H4 (cell line): Measurements from ENCODE around the gene MPPE1. TPM values are rescaled to one million over a fixed set of nuclear protein-coding genes. Genes with fewer than 3 reads are reported as not detected.
A peak's percentile ranks its signal among the peaks of the same experiment; 100 is the strongest.

Experiments
- DNase-seq: peaks from one replicate; pipeline ENCODE4 v3.0.0-alpha.2; 2015; ENCODE audit warnings: low spot score
- total RNA-seq: library from RNA; depleted of rRNA; stranded (reverse); fragments of >200 nt; shearing (Covaris generic); gene quantifications from 2 replicates; pipeline ENCODE4 v1.2.3, GENCODE V29; 2014; rRNA removed

The MPPE1 gene
- total RNA-seq, result 9.1 and 21.9 TPM in 2 replicates

DNA sequence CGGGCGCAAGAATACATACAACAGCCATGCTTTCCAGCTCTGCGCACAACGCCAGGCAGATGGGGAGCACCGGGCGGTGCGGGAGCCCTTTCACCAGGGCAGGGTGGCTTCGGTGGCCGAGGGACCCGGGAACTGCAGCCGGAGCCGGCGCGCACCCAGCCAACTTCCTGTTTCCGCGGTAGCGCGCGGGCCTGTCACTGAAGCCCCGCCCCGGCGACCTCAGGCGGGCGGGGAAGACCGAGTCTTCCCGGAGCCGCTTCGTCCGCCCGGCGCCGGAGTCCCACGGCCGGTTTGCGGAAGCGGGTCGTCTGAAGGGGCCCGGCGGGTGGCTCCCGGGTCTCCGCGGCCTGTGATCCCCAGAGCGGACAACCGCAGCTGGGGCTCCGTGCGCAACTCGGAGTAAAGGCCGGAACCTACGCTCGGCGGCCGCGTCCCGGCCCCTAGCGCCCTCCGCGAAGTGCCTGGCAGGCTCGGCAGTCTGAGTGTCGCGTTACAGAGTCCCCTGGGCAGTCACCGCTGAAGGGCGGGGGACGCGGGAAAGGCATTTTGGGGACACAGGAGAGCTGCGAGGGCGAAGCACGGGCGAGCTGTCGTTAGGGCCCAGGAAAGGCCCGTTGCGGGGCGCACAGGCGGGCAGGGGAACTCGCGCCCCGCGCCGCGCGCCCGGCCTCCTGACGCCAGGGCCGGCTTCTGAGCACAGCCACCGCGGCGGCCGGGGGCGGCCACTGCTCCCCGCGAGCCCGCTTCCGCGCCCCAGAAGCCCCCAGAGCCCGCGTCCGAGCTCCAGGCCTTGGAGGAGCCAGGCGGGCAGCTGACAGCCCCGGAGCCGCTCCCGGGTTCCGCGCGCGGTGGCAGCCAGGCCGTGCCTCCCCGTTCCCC is at the start of gene MPPE1:
Gene MPPE1, minus strand, starts transcription at position 136 of the 879 bp plus-strand sequence. CDS start 11,053 bp downstream, outside the sequence.
- peak; percentile 72 for DNase-seq

DNA sequence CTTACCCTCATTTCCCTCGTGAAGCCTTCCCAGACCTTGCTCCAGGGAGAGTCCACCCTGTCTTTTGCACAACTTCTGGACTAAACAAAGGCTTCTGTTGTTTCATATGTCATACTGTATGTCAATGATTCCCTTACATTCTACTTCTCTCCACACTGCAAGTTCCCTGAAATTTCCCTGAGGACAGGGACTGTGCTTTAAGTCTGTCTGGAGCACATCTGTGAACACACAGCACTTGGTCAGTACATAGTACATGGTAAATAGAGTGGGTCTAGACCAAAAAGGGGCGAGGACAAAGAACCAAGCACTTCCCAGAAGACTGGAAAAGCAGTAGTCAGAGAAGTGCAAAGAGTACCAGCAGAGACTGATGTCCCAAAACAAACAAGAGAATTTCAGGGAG is 49.5 kb upstream of the MPPE1 start:
- no peak for DNase-seq

DNA sequence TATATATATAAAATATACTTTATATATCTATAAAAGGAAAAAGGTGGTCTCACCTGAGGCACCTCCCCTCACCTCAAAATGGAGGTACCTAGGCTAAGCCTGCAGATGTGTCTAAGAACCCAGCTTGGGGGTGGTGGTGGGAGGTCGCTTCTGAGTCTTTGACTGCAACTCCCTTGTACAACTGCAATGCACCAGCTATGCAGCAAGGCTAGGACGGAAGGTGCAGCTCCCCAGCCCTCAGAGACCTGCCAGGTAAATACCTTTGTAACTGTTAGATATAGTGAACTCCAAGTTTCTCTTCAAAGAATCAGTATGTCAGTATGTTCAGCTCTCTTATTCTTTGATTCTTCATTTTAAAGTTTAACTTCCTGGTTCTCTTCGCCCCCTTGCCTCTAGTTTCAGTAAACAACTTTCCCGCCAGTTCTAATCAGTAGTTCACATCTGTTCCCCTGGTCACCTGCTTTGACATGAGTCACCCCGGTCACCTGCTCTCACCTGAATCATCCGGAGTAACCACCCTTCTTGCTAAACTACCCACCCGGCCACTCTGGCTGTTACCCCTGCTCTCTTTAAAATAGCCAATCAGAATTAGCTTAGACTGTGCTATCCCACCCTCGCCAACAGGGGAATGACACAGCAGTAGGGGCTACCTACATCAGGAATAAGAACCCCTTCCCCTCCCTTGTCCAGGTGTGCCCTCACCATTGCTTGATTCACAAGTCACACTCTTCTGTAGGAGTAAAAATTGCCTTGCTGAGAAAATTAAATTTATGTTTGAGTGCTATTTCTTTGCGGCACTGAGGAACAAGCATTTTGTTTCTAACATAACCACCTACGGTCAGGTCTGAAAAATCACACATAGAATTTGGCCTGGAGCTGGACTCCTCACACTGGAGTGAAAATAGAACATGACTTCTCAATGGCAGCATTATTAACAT is 48.5 kb upstream of the MPPE1 start:
- DNase-seq, result no peak

DNA sequence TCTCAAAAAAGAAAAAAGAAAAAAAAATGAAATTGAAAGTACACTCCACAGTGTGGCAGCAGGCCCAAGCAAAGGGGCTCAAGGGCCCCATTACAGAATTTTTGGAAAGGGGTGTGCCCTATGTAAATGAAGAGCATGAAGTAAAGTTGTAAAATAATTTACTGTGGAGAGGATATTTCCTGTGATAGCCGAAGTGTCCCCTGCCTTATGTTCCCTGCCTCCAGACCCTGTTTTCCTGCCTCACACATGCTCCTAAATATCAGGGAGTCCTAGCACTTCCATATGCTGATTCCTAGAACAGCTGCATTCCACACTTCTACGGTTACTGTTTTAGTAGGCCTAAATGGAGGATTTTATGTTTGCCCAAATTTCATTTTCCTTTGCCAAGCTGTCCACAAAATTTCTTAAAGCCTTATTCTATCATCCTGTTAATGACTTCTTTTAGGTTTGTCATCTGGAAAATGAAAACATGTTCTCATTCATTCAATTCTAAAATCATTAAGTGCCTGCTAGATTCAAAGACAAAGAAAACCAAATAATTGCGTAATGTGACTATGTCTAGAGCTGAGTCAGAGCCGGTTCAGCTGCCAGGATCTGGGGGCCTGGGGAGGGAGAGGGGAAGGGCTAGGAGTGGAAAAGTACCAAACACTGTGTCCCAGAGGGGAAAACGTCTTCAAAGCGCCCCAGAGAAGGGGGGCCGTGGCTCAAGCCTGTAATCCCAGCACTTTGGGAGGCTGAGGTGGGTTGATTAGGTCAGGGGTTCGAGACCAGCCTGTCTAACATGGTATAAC is 47.3 kb upstream of the MPPE1 start:
- peak; percentile 78 for DNase-seq

- DNase-seq, result no peak
Observed at GRCh38 chr18:11953113-11953512, 45.0 kb upstream of the MPPE1 start.

DNA sequence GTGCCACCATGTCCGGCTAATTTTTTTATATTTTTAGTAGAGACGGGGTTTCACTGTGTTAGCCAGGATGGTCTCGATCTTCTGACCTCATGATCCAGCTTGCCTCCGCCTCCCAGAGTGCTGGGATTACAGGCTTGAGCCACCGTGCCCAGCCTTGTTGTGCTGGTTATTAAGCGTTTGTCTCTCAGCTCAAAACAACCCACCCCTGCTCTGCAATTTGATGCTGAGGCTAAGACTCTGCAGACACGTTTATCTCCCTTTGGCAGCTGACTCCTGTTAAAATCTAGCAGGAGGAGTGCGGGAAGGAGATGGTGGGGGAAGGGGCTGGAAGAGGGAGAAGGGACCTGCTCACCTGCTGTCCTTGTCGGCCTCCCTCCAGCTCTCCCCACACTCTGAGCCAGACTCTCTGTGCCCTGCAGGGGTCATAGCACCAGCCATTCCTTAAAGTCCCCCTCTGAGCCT is 43.3 kb upstream of the MPPE1 start:
- no peak for DNase-seq

DNA sequence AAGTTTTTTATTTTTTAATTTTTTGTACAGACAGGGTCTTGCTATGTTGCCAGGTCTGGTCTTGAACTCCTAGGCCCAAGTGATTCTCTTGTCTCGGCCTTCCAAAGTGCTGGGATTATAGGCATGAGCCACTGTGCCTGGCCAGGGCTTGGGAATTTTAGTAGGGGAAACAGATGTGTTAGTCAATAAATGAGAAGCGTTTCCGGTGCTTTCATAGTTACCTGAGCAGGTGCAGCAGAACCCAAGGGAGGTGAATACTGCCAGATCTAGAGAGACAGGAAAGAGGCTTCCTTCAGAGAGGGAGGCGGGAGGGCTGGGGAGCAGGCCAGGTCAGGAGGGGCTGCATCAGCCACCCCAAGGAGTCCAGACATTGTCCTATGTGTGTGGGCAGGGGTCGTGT is 42.7 kb upstream of the MPPE1 start:
- DNase-seq, result no peak

- no peak for DNase-seq
Observed at GRCh38 chr18:11948852-11949523, 40.9 kb upstream of the MPPE1 start.

DNA sequence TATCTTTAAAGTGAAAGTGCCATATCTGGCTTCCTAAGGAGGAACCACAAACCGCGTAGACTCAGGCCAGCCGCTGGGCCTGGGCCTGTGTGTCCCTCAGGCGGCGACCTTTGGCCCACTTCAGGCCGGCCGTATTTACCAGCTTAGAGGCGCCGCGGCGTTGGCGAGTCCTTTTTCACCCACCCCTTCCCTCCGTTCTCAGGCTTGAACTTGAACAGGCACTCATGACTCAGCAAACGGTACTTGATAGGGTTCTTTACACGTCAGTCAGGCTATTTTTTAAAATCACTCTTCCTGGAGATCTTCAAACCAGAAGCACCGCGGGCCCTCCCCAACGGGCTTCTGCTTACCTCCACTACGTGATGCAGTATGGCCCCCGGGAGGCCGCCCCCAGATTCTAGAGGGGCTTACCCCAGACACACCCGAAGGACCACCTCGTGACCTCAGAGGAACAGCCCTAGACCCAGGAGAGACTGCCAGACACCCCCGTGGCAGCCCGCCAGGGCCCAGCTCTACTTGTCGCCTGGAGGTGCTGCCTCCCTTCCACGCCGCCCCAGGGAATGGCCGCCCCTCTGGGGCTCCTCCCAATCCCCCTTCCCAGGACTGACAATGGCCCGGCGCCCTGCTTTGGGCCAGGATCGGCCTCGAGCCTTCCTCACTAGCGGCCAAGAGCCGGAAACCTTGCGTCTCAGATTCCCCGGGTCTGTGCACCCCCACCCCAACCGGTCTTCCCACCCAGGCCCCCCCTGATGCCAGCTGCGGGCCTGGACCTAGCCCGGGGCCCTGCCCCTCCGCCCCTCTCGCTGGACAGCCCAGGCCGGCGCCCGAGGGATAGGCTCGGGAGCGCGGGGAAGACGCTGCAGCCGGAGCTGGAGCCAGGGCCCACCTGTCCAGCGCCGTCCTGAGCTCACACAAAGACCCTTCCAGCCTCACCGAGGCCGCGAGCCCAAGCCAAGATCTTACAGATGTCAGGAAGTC is 39.4 kb upstream of the MPPE1 start:
- peak; percentile 98 for DNase-seq

GRCh38 chr18:11946756-11947155 is 38.6 kb upstream of the MPPE1 start:
- peak; percentile 52 for DNase-seq

GRCh38 chr18:11945834-11946659 is 37.9 kb upstream of the MPPE1 start:
- DNase-seq, result peak; percentile 85

- no peak for DNase-seq
Observed at GRCh38 chr18:11944786-11945185, 36.7 kb upstream of the MPPE1 start.

DNA sequence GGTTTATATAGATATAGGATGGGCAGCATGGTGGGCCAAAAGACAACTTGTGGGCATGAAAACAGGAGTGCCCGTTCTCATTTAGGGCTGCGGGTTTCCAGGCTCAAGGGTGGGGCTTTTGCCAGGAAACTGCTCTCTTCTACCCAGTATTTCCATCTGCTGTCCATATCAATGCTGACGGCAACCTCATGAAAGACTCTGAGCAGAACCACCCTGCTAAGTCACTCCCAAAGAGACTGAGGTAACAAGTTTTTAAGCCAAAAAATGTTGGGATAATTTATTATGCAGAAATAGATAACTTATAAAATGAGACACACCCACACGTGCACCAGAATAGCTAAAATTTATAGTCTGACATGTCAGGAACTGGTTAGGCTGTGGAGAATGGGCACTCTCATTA is 36.1 kb upstream of the MPPE1 start:
- DNase-seq, result no peak

DNA sequence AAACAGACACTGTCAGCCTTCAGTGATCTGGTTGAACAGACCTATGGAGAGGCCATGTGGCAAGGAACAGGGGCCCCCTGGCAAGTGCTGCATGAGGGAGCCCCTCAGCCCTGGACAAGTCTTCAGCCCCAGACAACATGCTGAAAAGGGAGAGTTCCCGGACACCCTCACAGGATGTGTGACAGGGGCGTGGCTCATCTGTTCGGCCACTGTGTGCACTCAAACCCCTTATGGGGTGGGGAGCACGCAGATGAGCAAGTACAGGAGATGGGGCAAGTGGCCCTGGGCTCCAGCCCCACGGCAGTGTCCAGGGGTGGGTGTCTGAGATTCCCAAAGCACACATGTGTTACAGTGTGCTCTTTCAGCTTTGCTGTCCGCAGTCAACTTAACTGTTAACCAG is 35.4 kb upstream of the MPPE1 start:
- no peak for DNase-seq

- DNase-seq, result no peak
Observed at GRCh38 chr18:11940956-11941355, 32.8 kb upstream of the MPPE1 start.

DNA sequence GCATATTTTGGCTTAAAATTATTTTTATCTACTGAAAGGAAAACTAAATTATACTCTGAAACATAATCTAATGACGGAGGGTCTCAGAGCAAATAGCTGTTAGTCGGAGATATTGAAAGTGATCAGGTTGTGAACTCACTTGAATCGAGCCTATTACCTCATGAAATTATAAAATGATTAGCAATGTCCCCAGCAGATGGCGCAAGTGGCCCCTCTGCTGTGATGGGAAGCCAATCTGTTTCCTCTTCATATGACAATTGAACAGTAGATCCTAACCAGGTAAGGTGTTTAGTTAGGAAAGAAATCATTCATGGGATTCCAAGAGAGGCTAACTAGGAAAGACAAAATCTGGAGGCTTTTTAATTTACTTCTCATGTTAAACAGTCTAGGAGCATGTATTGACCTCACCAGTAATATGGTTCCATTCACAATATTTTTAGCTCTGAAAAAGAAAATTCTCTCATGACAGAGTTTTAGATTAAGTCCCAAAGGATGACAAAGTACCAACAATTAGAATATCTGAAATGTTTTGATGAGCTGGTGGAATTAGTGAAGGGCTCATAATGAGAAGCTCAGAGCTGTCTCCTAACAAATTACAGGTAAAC is 29.9 kb upstream of the MPPE1 start:
- peak; percentile 48 for DNase-seq

DNA sequence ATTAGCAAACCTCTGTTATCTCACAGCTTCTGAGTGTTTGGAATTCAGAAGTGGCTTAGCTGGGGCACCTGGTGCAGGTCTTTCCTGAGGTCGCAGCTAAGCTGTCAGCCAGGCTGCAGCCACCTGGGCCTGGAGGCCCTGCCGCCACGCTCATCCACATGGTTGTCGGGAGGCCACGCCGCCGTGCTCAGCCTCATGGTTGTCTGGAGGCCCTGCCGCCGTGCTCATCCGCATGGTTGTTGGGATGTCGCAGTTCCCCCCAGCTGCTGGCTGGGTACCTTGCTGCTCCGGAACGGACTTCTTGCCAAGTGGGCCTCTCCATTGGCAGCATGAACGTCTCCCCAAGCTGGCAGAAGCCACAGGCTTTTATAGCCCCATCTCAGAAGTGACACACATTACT is 24.3 kb upstream of the MPPE1 start:
- no peak for DNase-seq

DNA sequence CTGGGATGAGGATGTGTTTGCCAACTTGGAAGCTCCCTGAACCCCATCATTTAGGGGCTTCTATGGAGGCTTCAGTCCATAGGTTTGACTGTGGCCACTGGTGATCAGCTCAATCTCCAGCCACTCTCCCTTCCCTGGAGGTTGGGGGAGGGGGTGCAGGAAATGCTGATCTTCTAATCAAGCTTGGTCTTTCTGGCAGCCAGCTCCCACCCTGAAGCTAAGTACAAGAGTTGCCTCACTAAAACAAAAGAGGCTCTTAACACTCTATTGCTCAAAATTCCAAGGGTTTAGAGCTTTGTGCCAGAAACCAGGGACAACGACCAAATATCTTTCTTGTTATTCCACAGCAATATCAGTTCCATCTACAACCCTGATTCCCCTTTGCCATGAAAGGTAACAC is 19.4 kb upstream of the MPPE1 start:
- no peak for DNase-seq
